ENCODE measurements around the gene DLG2.
"Not testable (repeated sequence)": the region's sequence is repeated elsewhere in the genome, so short reads cannot be mapped to it uniquely, and the experiment has no call there.

The DLG2 gene

DNA sequence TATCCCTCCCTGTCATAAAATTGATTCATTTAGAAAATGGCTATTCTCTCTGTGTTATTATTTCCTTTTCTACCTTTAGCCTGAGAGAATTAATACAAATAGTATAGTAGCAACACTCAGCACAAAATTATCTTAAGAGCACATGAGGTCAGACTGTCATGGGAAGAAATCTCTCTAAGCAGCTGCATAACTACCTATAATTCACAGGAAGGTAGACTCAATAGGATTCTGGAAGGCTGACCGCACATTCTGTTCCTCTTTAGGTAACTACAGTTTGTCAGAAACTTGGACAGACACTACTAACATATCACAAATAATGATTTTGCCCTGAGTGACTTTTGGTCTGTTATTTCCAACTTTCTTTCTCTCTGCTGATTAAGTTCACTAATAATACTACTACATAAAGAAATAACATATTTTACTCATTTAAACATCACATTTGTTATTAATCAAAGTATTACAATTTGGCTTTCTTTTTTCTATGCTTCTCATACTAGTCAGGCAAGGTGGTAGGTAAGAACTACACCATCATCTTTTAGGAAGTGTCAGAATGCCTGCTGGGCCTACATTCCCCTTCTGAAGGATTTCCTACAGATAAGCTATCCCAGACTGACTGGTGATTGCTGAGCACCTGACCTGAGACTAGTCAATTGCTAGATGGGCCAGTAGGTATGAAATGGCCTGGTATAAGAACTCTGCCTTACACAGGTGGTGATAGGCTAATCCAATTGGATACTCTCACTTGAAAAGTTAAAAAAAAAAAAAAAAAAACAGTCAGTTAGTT is 325.1 kb downstream of the DLG2 start:
- DNase-seq = no peak

- no peak for DNase-seq
These were observed 327.7 kb downstream of the DLG2 start for GRCh38 chr11:85299258-85299942.

DNA sequence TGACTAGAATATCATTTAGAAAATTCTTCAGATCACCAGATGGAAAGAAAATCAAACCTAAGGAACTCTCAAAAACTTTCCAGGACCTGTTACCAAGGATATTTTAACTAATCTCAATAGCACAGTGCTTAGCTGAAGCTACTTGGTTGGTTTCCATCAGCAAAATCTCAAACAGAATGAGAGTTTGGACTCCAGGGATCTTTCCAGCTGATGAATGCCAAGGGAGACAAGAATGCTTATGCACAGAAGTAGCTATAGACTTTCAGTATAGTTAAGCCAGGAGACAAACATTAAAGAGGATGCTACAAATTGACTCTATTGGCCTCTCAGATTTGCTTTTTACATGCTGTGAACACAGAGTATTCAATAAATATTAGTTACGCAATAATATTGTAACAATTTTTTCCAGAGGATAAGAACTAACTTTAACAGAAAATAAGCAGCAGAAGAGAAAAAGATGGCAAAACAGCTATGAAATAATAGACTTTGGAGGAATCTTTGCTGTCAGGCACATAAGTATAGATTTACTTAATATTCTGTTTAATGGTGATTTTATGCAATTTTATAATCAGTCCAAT is 331.4 kb downstream of the DLG2 start:
- no peak for DNase-seq

- no peak for DNase-seq
These were observed 345.6 kb downstream of the DLG2 start for GRCh38 chr11:85281550-85281949.

GRCh38 chr11:85279267-85279666 is 347.9 kb downstream of the DLG2 start:
- no peak for DNase-seq

- DNase-seq = no peak
These were observed 349.5 kb downstream of the DLG2 start for GRCh38 chr11:85277693-85278092.

DNA sequence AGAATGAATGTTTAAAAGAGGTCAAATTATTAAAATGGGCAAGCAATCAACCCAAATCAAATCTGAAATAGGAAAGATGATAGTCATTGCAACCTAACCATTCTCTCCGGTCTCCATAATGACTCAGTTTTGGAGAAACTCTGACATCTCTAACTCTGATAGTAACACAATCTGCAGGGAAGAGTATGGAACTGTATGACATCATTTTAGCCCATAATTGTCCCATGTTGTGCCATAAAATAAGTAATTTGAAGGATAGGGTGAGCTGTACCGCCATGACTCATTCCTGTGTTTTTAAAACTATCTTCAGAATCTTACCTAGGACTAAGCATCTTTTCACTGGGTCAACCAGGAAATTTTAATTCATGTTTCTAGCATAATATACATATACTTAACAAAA is 350.8 kb downstream of the DLG2 start:
- DNase-seq = no peak

DNA sequence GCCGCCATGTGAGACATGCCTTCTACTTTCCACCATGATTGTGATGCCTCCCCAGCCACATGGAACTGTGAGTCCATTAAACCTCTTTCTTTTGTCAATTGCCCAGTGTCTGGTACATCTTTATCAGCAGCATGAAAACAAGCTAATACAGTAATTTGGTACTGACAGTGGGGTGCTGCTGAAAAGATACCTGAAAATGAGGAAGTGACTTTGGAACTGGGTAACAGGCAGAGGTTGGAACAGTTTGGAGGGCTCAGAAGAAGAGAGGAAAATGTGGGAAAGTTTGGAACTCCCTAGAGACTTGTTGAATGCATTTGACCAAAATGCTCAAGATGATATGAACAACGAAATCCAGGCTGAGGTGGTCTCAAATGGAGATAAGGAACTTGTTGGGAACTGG is 356.8 kb downstream of the DLG2 start:
- DNase-seq = not testable (repeated sequence)

GRCh38 chr11:85269109-85269508 is 358.0 kb downstream of the DLG2 start:
- DNase-seq = no peak

GRCh38 chr11:85266646-85267045 is 360.5 kb downstream of the DLG2 start:
- DNase-seq = no peak

GRCh38 chr11:85263328-85263727 is 363.8 kb downstream of the DLG2 start:
- no peak for DNase-seq

DNA sequence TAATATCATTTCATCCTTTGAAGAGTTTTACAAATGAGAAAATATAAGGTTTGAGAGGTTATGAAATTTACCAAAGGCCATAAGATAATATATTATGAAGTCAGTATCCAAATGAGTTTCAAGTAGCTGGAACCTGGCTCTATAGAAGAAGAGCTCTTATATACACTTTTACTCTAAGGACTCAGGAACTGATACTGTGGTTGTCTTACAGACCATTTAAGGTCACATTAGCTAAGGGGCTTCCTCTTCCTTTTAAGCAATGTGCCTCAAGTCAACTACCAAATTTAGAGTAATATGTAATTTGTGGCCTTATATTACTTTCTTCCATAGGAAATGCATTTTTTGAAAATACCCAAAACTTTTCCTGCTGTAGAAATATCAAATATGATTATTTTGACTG is 369.3 kb downstream of the DLG2 start:
- no peak for DNase-seq

DNA sequence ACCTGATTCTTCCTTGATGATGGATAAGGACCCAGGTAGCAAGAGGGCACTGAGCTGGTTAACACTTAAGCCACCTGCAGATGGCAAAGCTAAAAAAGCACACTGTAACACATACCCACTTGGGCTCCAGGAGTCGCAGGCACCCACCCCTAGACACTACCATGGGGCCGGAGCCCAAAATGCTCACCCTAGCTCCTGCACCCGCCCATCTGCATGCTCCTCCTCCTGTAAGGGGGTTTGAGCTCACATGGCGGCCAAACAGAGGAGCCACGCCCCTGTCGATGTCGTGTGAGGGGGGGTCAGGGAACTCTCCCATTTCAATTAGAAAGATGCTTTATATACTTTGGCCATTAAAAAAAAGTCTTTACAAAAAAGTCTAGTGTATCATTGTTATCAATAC is 370.7 kb downstream of the DLG2 start:
- DNase-seq = no peak

DNA sequence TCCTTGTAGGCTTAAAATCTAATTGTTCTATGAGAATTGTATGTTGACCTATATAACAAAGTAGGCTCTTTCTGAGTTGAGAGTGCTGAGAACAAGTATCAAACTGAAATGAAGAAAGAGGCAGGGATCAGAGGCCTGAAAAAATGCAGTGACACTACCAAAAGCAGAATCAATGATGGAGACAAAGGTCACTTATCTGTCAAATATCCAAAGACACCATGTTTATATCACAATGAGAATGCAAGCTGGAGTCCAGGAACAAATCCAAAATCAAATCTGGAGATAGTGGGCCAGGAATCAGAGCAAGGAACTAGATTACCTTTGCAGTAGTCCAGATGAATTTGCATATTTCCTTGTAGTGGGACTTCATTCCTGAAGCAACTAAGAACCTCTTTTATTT is 377.7 kb downstream of the DLG2 start:
- DNase-seq = no peak

DNA sequence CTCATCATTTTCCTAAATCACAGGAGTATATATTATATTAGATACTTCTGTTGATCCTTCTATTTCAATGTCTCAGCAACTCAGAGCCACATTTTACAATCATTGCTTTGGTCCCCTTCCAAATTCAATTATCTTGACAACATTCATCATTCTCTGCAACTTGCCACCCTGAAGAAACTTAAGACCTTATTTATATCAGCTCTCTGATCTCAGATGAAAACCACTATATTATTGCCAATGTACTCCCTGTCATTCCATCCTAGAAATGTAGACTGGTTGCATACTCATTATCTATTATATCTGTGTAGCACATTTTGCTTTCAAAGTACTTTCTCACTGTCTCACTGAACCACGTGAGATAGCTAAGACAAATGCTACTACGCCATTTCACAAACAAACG is 379.3 kb downstream of the DLG2 start:
- DNase-seq = no peak

DNA sequence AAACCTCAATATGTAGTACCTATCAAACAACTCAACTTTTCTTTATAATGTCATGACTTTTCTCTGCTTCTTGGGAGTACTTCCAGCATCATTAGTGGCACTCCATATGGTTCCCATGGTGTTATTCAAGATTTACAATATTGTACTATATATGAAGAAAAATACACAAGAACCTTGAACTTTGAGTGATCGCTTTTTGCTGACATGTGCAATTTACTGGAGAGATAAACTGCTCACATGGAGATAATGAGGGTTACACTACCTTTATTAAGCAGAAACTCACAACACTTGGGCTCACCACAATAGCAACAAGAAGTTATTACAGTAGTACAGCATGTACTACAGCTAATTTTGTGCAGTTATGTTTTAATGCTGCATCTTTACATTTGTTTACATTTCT is 388.2 kb downstream of the DLG2 start:
- no peak for DNase-seq

DNA sequence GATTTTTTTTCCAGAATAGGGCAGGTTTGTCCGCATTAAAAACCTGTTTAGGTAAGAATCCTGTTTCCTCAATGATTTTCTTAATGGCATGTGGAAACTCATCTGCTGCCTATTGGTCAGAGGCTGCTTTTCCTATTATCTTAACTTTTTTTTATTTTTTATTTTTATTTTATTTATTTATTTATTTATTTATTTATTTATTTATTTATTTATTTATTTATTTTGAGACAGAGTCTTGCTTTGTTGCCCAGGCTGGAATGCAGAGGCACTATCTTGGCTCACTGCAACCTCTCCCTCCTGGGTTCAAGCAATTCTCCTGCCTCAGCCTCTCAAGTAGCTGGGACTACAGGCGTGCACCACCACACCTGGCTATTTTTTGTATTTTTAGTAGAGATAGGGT is 389.1 kb downstream of the DLG2 start:
- DNase-seq = not testable (repeated sequence)

- DNase-seq = no peak
These were observed 390.9 kb downstream of the DLG2 start for GRCh38 chr11:85236211-85236610.

GRCh38 chr11:85232559-85232958 is 394.6 kb downstream of the DLG2 start:
- no peak for DNase-seq

DNA sequence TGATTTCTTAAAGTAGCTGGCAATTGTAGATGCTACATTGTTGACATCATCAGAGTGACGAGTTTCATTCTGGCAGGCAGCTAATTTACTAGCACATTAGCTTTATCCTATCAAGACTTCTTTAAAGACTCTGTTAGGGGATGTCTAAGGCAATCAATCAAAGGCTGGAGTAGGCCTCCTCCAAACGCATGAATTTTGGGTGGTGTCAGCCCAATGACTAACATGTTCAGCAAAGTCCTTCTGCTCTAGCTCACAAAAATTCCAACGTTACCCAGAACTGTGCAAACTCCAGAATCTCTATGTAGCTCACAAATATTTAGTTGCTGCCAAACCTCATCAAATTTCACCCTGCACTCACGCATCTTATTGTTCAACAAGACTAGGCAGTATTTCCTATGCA is 395.6 kb downstream of the DLG2 start:
- no peak for DNase-seq

DNA sequence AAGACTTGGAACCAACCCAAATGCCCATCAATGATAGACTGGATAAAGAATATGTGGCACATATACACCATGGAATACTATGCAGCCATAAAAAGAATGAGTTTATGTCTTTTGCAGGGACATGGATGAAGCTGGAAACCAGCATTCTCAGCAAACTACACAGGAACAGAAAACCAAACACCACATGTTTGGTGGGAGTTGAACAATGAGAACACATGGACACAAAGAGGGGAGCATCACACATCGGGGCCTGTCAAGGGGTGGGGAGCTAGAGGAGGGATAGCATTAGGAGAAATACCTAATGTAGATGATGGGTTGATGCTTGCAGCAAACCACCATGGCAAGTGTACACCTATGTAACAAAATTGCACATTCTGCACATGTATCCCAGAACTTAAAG is 397.4 kb downstream of the DLG2 start:
- DNase-seq = not testable (repeated sequence)

GRCh38 chr11:85196968-85197367 is 430.2 kb downstream of the DLG2 start:
- no peak for DNase-seq

DNA sequence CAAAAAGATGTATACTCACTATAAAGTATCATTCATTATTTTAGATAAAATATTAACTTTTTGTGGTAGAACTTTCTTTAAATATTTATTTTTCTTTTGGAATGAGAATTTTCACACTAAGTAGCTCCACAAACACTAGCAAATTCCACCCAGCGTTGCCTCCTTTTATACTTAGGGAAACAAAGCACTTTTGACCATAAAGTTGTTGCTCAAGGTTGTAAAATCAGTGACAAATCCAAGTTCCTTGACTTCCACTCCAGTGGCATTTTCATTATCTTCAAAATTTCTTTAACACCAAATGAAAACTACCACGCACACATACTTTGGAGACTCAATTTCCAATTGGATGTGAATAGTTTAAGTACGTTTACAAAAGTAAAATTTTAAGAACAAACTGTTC is 431.2 kb downstream of the DLG2 start:
- no peak for DNase-seq

GRCh38 chr11:85187992-85188391 is 439.2 kb downstream of the DLG2 start:
- no peak for DNase-seq

All from cerebellar nuclear complex (tissue), 1 donor.